Mesenchymal stem cell (in vitro differentiated cells and primary cell): ENCODE measurements around the gene ATP1B2.

Experiments
- DNase-seq: peaks from one replicate; pipeline ENCODE4 v3.0.0-alpha.2; 2013
- H2AFZ ChIP-seq: one replicate; pipeline ENCODE4 v1.6.1; 2013; ENCODE audit warnings: low read depth, mild to moderate bottlenecking, control low read depth, inconsistent platforms, low read length, moderate library complexity
- H2AK5ac ChIP-seq: 2 replicates; pipeline ENCODE4 v1.6.1; 2013; ENCODE audit warnings: low read length, moderate library complexity, mild to moderate bottlenecking, inconsistent platforms; ENCODE audit not compliant: severe bottlenecking
- H2BK120ac ChIP-seq: one replicate; pipeline ENCODE4 v1.6.1; 2013; ENCODE audit warnings: low read depth, mild to moderate bottlenecking, inconsistent platforms, low read length, moderate library complexity
- H2BK12ac ChIP-seq, 2 experiments: one replicate each; pipeline ENCODE4 v1.6.1; 2013; ENCODE audit warnings: inconsistent platforms in 2 of 2, low read length in 2 of 2, mild to moderate bottlenecking in 2 of 2, moderate library complexity in 2 of 2, control low read depth in 1 of 2
- H2BK15ac ChIP-seq: one replicate; pipeline ENCODE4 v1.6.1; 2013; ENCODE audit warnings: mild to moderate bottlenecking, low read depth, inconsistent platforms; ENCODE audit not compliant: poor library complexity, severe bottlenecking
- H2BK5ac ChIP-seq: 2 replicates; pipeline ENCODE4 v1.6.1; 2013; ENCODE audit warnings: low read depth, mild to moderate bottlenecking, low read length, control low read depth, inconsistent platforms; ENCODE audit not compliant: poor library complexity, severe bottlenecking
- H3K14ac ChIP-seq, 2 experiments: one replicate each; pipeline ENCODE4 v1.6.1; 2013; ENCODE audit warnings: inconsistent platforms in 2 of 2, low read length in 2 of 2, control low read depth in 1 of 2, mild to moderate bottlenecking in 1 of 2, moderate library complexity in 1 of 2
- H3K18ac ChIP-seq, 2 experiments: one replicate each; pipeline ENCODE4 v1.6.1; 2013; ENCODE audit warnings: inconsistent platforms in 2 of 2, low read length in 2 of 2, control low read depth in 1 of 2, low read depth in 1 of 2, mild to moderate bottlenecking in 1 of 2
- H3K23ac ChIP-seq, 2 experiments: one replicate each; pipeline ENCODE4 v1.6.1; 2013; ENCODE audit warnings: inconsistent platforms in 2 of 2, low read length in 2 of 2, mild to moderate bottlenecking in 2 of 2, moderate library complexity in 2 of 2, control low read depth in 1 of 2
- H3K27ac ChIP-seq: 2 replicates; pipeline ENCODE4 v1.5.1; 2013; ENCODE audit warnings: mild to moderate bottlenecking, moderate library complexity, low read length, control low read depth, inconsistent platforms; ENCODE audit not compliant: poor library complexity, severe bottlenecking
- H3K27me3 ChIP-seq, 2 experiments: 2 replicates each; pipeline versions ENCODE4 v1.6.1 to v1.7.0; 2013; ENCODE audit warnings: low read length in 2 of 2, mild to moderate bottlenecking in 2 of 2, moderate library complexity in 2 of 2, control low read depth in 1 of 2, inconsistent platforms in 1 of 2; ENCODE audit not compliant: control insufficient read depth in 1 of 2, insufficient read depth in 1 of 2
- H3K36me3 ChIP-seq, 2 experiments: 2 replicates each; pipeline versions ENCODE4 v1.6.1 to v1.7.0; 2013; ENCODE audit warnings: low read length in 2 of 2, control low read depth in 1 of 2, inconsistent platforms in 1 of 2, low read depth in 1 of 2, mild to moderate bottlenecking in 1 of 2; ENCODE audit not compliant: insufficient read depth in 2 of 2, control insufficient read depth in 1 of 2
- H3K4ac ChIP-seq, 2 experiments: one replicate each; pipeline ENCODE4 v1.6.1; 2013; ENCODE audit warnings: inconsistent platforms in 2 of 2, low read length in 2 of 2, mild to moderate bottlenecking in 2 of 2, moderate library complexity in 2 of 2, control low read depth in 1 of 2, low read depth in 1 of 2
- H3K4me1 ChIP-seq: 2 replicates; pipeline ENCODE4 v1.6.1; 2013; ENCODE audit warnings: low read depth, low read length, control low read depth; ENCODE audit not compliant: control insufficient read depth, insufficient read depth
- H3K4me2 ChIP-seq: 2 replicates; pipeline ENCODE4 v1.6.1; 2013; ENCODE audit warnings: low read length, mild to moderate bottlenecking, inconsistent platforms; ENCODE audit not compliant: poor library complexity, severe bottlenecking
- H3K4me3 ChIP-seq, 2 experiments: 2 replicates each; pipeline versions ENCODE4 v1.5.1 to v1.7.0; 2013; ENCODE audit warnings: low read length in 2 of 2, mild to moderate bottlenecking in 2 of 2, control low read depth in 1 of 2, low read depth in 1 of 2; ENCODE audit not compliant: insufficient read depth in 1 of 2
- H3K79me1 ChIP-seq: replicated peaks from 2 replicates; pipeline ENCODE4 v1.6.1; 2013; ENCODE audit warnings: mild to moderate bottlenecking, control low read depth, low read length, inconsistent platforms; ENCODE audit not compliant: poor library complexity, severe bottlenecking
- H3K9ac ChIP-seq: 2 replicates; pipeline ENCODE4 v1.7.0; 2013; ENCODE audit warnings: mild to moderate bottlenecking, low read length, moderate library complexity
- H3K9me3 ChIP-seq: 2 replicates; pipeline ENCODE4 v1.7.0; 2013; ENCODE audit warnings: mild to moderate bottlenecking, low read length; ENCODE audit not compliant: control insufficient read depth
- H4K8ac ChIP-seq: one replicate; pipeline ENCODE4 v1.6.1; 2013; ENCODE audit warnings: inconsistent platforms, mild to moderate bottlenecking, low read length, moderate library complexity
- H4K91ac ChIP-seq: one replicate; pipeline ENCODE4 v1.6.1; 2013; ENCODE audit warnings: mild to moderate bottlenecking, low read length, inconsistent platforms
- WGBS: methylation state at CpG from one replicate; pipeline ENCODE4 v1.1.7; 2013; ENCODE audit warnings: mixed read lengths; 5-methylcytosine and 5-hydroxymethylcytosine counted together

The ATP1B2 gene

DNA sequence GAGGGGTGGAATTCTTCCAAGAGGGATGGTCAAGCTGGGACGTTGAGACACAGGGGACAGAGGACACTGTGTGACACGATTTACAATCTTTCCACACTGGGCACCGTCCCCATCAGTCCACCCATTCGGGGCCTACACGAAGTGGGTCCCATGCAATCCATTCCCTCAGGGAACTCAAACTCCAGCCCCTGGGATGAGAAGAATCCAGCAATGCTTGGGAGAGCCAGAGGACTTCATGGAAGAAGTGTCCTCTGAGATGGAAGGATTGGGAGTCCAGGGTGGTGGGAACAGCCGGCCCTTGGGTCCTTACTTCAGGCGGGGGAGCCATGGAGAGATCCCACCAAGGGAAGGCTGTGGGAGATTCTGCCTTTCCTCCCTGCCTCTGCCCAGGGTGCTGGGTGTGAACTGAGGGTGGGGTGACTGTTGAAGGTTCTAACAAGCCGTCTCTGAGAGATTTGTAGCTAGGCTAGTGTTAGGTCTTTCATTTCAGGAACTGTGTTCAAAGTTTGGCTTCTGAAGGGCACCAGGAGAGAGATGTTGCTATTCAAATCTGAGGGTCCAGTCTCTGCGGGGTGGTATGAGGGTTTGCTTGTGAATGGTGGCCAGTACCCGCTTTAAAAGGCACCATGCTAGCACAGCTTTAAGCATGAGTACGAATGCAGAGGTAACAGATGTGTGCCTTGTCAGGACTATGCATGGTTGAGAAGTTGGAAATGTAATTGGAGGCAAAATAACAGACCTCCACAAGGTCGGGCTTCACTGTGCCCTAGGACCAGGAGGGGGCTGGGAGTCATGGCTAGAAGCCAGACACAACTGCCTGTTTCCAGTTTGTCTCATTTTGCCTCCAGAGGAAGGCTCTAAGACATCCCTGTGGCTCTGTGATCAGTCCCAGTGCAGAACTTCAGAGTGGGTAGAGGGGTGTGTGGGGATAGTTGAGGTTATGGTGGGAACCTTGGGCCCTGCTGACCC lies 1.9 kb downstream of the ATP1B2 start:
- H3K27me3 ChIP-seq: peaks cover 68 to 73% of the 10 kb centered on the region in 2 experiments
- H2BK5ac ChIP-seq: no peak overlapping the region
- no peaks in the 10 kb centered on the region for H3K9me3 ChIP-seq
- peaks cover 23% of the 10 kb centered on the region for H3K4me1 ChIP-seq
- no peak overlapping the region for H2BK12ac ChIP-seq
- no peak overlapping the region for H2BK120ac ChIP-seq
- 86% methylated on average over 7 of the region's 12 CpGs for WGBS
- H3K9ac ChIP-seq: no peak overlapping the region
- H3K79me1 ChIP-seq: no peaks in the 10 kb centered on the region
- no peaks in the 10 kb centered on the region for H3K36me3 ChIP-seq
- H4K8ac ChIP-seq: no peak overlapping the region
- H3K14ac ChIP-seq: no peak overlapping the region
- no peak overlapping the region for H3K27ac ChIP-seq
- H3K23ac ChIP-seq: no peak overlapping the region
- no peak overlapping the region for H3K4me2 ChIP-seq
- no peak overlapping the region for H3K18ac ChIP-seq
- no peak overlapping the region for H3K4ac ChIP-seq
- DNase-seq: no peak
- no peak overlapping the region for H2AFZ ChIP-seq
- H2BK15ac ChIP-seq: no peak overlapping the region
- H3K4me3 ChIP-seq: no peak overlapping the region
- no peak overlapping the region for H4K91ac ChIP-seq
- no peak overlapping the region for H2AK5ac ChIP-seq

DNA sequence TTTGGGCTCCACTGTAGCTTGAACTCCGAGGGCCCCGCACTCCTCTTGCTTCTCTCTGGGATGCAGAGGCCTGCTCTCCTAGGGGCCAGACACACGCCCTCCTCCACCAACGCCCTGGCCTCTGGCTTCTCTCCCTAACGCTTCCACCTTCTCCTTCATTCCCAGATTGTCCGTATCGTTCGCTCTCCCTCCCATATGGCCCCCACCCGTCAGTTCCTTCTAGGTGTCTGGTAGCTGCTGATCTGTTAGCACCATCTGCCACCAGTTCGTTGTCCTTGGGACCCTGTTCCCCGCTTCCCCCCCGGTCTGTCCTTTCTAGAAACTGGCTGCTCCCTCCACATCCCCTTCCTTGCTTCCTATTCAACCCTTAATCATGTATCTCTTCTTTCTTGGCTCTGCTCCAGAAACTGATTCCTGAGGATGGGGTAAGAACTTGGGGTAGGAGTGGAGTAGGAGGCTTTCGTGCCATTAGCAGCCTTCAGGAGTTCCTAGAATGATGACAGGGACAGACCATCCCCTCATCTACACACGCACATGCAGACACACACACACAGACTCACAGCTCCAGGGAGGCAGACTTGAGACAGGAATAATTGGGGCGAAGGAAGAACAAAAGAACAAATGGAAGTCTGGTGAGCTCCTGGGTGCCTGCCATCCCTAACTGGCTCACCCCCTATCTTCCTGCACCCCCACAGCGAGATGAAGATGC lies 4.3 kb downstream of the ATP1B2 start:
- no peak overlapping the region for H2AFZ ChIP-seq
- 84% methylated on average over 13 of the region's 16 CpGs for WGBS
- H2AK5ac ChIP-seq: no peak overlapping the region
- no peak overlapping the region for H3K18ac ChIP-seq
- H3K4me2 ChIP-seq: no peak overlapping the region
- H3K27ac ChIP-seq: no peak overlapping the region
- no peak overlapping the region for H2BK120ac ChIP-seq
- no peak overlapping the region for H3K4ac ChIP-seq
- H3K79me1 ChIP-seq: no peaks in the 10 kb centered on the region
- H3K4me1 ChIP-seq: peaks cover 21% of the 10 kb centered on the region
- H2BK15ac ChIP-seq: no peak overlapping the region
- H2BK5ac ChIP-seq: no peak overlapping the region
- H3K9me3 ChIP-seq: no peaks in the 10 kb centered on the region
- no peak for DNase-seq
- H3K9ac ChIP-seq: no peak overlapping the region
- H3K23ac ChIP-seq: no peak overlapping the region
- no peak overlapping the region for H3K4me3 ChIP-seq
- no peak overlapping the region for H3K14ac ChIP-seq
- no peak overlapping the region for H4K8ac ChIP-seq
- no peak overlapping the region for H2BK12ac ChIP-seq
- H3K27me3 ChIP-seq: peaks cover 59 to 65% of the 10 kb centered on the region in 2 experiments
- H3K36me3 ChIP-seq: no peaks in the 10 kb centered on the region
- H4K91ac ChIP-seq: no peak overlapping the region

DNA sequence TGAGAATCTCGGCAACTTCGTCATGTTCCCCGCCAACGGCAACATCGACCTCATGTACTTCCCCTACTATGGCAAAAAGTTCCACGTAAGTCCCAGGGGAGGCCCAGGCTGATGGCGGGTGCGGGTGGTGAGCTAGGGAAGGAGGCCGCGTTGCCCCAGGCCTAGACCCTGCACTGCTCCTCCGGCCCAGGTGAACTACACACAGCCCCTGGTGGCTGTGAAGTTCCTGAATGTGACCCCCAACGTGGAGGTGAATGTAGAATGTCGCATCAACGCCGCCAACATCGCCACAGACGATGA lies 4.8 kb downstream of the ATP1B2 start:
- Histone ChIP-seq H3K4ac (no peak overlapping the region), H2AFZ (no peak overlapping the region), H3K9me3 (no peaks in the 10 kb centered on the region), H3K14ac (no peak overlapping the region), H3K9ac (no peak overlapping the region), H3K4me1 (peaks cover 17% of the 10 kb centered on the region), H2BK120ac (no peak overlapping the region), H3K4me3 (no peak overlapping the region), H3K4me2 (no peak overlapping the region), H2AK5ac (no peak overlapping the region), H3K27me3 (peaks cover 54 to 60% of the 10 kb centered on the region in 2 experiments), H3K18ac (no peak overlapping the region), H4K8ac (no peak overlapping the region), H4K91ac (no peak overlapping the region), H2BK15ac (no peak overlapping the region), H3K36me3 (no peaks in the 10 kb centered on the region), H3K27ac (no peak overlapping the region), H2BK12ac (no peak overlapping the region), H2BK5ac (no peak overlapping the region), H3K79me1 (no peaks in the 10 kb centered on the region), H3K23ac (no peak overlapping the region)
- 95% methylated on average over 17 of the region's 17 CpGs for WGBS
- DNase-seq: no peak

DNA sequence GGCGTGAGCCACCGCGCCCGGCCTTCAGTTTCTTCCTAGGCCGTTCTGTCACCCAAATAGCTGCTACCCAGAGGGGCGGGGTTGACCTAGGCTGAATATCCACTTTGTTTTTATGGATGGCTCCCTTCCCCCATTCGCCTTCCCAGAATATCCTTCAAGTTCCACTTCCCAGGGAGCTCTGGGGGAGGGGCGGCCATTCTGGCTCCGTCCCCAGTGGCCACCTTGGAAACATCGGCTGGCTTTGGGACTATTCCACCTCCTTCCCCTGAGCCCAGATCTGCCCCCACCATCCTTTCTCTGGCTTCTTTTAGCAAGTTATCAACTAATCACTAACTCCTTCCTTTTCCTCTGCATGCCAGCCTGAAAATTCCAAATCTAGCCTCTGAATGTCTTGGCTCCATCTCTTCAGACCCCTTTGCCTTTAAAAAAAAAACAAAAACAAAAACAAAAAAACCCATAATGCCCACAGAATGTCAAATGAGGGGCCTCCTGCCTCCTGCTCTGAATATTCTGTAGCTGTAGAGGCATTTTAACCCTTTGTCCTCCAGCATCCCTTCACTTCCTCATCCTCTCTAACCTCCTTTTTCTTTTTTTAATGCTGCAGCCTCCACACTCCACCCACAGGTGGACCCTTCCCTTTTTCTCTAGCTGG lies 6.4 kb downstream of the ATP1B2 start:
- Histone ChIP-seq H3K79me1 (no peaks in the 10 kb centered on the region), H3K9ac (no peak overlapping the region), H3K23ac (no peak overlapping the region), H4K91ac (no peak overlapping the region), H3K4me3 (no peak overlapping the region), H3K4me1 (peaks cover 3% of the 10 kb centered on the region), H3K18ac (no peak overlapping the region), H3K4me2 (no peak overlapping the region), H2AFZ (no peak overlapping the region), H2BK120ac (no peak overlapping the region), H4K8ac (no peak overlapping the region), H2BK12ac (no peak overlapping the region), H2BK15ac (no peak overlapping the region), H3K27me3 (peaks cover 40 to 46% of the 10 kb centered on the region in 2 experiments), H2BK5ac (no peak overlapping the region), H3K27ac (no peak overlapping the region), H3K36me3 (no peaks in the 10 kb centered on the region), H3K14ac (no peak overlapping the region), H2AK5ac (no peak overlapping the region), H3K4ac (no peak overlapping the region), H3K9me3 (no peaks in the 10 kb centered on the region)
- peak; percentile 28 for DNase-seq
- 18% methylated on average over 10 of the region's 10 CpGs for WGBS
